Activated CD4-positive, CD25-positive, alpha-beta regulatory T cell treated with anti-CD3 and anti-CD28 coated beads, Interleukin-2, amount 50 U/mL, for 16 hours (primary cell): ENCODE measurements around the gene GABBR2.
"Not testable (repeated sequence)": the region's sequence is repeated elsewhere in the genome, so short reads cannot be mapped to it uniquely, and the experiment has no call there.

Experiments used
- DNase-seq: peaks from one replicate; pipeline ENCODE4 v3.0.0-alpha.2; 2020; ENCODE audit warnings: low read depth, low spot score

The GABBR2 gene

DNA sequence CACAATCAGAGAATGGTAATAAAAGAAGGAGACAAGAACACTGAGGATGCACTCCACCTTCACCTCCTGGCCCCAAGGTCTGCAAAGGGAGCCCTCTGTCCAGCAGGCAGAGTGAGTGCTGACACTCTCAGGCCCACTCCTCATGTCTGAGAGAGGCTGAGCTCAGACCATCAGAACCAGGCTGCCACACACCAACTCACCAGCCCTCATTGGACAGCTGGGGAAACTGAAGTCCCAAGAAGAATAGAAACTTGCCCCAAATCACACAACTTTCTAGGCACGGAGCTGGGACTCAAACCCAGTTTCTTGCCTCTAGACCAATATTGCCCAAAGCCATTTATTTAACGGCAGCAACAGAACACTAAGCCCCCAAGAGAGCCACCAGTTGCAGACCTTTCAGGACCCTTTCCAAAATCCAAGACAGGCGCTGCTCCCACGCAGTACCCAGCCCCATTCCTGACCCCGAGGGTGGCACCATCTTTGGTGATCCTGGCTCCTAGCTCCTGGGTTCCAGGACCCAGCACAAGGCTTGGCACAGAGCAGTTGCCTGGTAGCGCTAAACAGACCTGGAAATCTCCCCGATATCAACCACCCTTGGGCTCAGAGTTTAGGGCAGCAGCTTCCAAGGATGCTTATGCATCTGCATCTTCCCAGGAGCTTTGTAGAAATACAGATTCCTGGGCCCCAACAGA is 192.4 kb downstream of the GABBR2 start:
- no peak for DNase-seq

DNA sequence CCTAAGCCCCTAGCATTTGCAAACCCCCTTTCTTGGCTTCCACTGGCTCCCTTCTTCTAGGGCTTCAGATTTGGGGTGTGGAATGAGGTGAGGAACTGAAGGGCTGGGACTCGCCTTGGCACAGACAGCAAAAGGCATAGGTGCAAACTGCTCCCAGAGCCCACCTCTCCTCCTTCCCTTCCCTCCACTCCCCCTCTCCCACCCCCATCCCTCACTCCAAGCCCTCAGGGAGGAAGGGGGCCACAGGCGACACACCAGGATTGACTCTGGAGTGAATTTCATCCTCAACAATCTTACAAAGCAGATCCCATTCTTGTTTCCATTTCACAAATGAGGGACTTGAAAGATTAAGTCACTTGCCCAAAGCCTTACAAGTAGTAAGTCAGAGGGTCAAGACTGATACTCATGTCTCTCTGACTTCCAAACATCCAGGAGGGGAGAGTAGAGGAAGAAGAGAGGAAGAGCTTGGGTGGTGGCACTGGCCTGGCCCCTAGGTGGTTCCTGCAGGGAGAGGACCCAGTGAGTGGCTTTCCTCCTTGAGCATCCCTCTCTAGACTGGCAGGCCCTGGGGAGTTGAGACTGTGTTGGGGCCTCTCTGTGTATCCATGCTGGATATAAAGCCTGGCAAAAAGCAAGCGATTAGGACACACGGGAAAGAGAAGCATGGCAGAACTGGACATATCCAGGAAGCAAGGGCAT is 193.1 kb downstream of the GABBR2 start:
- DNase-seq = no peak

DNA sequence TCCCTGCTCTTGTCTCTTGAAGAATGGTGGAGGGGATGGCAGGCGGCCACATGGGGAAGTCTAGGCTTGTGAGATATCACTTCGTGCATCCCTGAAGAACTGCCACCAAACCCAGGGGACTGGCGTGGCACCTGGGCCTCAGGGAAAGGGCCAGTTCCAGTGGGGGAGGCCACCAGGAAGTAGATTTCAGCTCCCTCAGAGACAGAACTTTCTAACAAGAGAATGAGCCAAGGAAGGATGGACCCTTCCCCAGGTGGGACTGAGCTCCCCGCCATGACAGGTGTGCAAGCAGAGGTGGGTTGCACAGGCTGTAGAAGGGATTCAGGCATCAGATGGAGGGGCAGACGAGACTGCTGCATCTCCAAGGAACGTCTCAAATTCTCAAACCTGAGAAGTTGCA is 193.9 kb downstream of the GABBR2 start:
- no peak for DNase-seq

DNA sequence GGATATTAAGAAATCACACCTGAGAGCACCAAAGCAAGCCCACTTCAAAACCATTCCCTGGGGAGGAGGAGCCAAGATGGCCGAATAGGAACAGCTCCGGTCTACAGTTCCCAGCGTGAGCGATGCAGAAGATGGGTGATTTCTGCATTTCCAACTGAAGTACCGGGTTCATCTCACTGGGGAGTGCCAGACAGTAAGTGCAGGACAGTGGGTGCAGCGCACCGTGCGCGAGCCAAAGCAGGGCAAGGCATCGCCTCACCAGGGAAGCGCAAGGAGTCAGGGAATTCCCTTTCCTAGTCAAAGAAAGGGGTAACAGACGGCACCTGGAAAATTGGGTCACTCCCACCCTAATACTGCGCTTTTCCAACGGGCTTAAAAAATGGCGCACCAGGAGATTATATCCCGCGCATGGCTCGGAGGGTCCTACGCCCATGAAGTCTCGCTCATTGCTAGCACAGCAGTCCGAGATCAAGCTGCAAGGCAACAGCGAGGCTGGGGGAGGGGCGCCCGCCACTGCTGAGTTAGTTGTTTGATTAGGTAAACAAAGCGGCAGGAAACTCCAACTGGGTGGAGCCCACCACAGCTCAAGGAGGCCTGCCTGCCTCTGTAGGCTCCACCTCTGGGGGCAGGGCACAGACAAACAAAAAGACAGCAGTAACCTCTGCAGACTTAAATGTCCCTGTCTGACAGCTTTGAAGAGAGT is 200.4 kb downstream of the GABBR2 start:
- not testable (repeated sequence) for DNase-seq

DNA sequence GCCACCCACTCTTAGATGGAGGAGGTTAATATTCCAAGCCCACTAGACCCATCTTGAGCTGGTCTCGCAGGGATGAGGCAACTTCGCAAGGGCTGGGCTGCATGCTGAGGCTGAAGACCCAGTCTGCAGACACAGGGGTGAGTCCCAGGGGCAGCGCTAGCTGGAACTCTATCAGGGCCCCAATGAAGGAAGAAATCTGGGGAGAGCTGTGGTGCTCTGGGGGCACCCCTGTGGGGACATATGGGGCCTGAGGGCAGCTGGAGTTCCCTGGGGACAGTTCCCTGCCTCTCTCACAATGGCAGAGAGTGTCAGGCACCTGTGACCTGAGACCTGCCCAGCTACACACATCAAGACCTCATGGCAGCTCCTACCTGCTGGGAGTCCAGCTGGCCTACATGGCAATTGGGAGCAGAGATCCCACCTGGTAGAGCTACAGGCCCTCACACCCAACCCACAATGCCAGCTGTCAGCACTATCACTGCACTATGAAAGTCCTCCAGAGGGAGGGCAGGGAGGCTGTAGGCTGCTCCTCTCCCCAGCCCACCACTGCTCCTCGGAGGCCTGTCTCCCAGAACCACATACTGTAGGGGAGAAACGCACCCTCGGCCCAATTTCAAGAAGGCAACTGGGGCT is 202.2 kb downstream of the GABBR2 start:
- no peak for DNase-seq

DNA sequence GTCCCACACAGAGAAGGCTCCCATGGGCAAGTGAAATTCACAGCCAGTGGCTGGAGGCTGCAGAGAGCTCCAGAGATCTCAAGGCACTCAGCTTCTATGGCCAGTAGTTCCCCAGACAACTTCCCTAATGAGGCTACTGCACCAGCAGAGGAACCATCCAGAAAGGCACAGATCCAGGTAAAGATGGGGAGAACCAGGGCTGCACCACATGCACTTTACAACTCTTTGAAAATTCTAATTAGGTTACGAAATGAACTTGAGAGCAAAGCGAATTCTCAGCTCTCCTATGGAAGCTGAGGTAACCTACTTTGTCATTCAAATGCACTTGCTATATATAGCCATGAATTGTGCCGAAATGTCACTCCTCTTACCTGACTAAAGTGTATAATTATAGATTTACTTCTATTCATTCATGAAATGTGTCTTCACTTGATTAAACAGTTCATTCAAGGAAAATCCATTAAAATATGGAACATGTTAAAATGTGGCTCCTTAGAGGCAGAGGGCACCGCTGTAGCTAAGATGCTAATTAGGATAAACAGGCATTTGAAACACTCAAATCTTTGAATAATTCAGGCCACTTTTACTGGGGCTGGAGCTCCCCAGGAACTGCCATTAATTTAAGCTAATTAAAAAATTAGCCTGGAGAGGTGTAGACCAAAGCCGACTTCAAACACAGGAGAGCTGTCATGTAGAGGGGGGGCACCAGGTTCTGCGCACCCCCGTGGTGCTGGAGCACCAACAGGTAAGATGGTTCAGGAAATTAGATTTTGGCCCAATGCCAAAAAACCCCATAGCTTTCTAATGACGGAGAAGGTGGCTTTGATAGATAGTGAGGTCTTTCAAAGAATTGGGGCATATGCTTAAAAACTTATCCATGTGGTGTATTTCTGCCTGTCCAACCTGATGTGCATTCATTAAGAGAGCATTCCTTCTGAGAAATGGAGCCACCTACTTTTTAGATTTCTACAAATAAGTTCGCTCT is 204.1 kb downstream of the GABBR2 start:
- no peak for DNase-seq

DNA sequence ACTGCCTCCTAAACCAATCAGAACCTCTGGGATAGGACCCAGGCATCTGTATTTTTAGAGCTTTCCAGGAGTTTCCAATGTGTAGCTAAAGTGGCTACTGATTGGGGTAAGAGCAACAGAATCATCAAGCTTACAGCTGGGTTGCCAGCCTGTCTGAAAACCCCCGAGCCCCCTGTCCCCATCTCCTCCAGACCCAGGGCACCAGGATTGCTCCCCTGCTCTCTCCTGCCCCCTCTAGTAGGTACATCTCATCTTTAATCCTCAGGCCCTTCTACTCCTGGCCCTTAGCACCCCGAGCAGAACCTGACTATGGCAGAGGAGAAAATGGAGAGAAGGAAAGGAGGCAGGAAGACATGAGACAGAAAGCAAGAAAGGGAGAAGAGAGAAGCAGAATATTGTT is 204.9 kb downstream of the GABBR2 start:
- no peak for DNase-seq

DNA sequence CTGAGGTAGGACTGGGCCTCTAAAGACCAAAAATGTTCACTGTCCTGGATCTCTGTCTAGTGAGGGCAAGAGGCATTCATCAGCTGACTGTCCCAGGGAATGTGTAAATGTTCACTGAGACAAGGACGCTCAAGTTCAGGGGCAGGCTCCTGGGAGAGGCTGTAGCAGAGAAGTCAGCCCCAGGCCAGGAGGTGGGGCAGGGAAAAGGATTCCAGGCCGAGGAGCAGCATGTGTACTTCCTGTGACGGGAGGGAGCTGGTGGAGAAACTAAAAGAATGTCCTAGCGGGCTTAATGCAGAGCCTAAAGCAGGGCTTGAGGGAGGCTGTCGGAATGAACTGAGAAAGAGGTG is 205.8 kb downstream of the GABBR2 start:
- no peak for DNase-seq

DNA sequence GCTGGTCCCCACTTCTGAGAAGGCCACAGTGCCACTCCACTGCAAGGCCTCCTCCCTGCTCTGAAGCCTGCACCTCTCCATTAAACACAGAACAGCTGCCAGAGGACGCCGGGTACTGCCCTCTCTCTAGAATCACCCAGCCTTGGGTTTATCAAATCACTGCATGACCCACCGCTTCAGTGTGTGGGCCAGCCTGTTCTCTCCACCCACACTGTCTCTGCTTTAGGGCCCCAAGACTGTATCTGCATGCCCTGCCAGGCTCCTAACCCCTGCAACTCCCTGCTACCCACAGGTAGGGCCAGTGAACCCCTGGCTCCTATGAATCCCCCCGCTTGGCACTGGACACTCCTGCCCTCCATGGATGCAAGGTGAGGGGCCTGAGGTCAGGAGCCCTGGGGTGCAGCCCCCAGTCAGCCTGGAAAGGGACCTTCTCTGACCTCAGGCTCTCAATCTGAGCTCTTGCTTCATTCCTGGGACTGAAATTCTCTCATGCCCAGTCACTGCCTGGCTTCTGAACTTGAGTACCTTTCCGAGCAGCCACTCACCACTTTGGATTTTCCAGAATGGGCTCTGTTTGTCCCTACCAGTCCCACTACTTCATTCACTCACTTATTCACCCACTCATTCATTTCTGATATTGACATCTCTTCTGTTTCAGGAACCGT is 206.3 kb downstream of the GABBR2 start:
- DNase-seq = no peak

DNA sequence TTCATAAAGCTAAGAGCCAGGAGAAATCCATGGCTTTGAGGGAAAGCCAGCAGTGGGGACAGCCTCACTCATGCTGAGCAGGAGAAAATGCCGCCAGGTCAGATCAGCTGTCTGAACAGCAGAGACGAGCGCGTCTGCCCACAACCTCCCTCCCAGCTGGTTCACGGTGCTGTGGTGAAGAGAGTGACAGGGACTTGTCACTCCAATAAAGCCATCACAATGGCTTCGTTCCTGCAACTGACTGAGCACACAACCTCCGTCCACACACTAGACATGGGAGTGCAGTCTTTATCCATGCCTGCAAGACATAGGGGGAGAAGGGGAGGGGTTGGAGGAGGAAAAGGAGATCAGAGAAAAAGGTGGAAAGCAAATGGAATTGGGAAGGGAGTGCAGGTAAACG is 206.9 kb downstream of the GABBR2 start:
- no peak for DNase-seq

DNA sequence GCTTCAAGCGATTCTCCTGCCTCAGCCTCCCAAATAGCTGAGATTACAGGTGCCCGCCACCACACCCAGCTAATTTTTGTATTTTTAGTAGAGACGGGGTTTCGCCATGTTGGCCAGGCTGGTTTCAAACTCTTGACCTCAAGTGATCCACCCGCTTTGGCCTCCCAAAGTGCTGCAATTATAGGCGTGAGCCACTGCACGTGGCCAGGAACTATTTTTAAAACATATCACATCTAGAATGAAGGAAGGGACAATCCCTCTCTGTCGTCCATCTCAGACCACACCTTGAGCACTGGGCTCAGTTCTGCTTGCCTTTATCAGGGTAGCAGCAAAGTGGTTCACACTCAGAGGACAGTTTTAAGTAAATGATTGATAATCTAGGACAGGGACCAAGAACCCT is 207.5 kb downstream of the GABBR2 start:
- not testable (repeated sequence) for DNase-seq

DNA sequence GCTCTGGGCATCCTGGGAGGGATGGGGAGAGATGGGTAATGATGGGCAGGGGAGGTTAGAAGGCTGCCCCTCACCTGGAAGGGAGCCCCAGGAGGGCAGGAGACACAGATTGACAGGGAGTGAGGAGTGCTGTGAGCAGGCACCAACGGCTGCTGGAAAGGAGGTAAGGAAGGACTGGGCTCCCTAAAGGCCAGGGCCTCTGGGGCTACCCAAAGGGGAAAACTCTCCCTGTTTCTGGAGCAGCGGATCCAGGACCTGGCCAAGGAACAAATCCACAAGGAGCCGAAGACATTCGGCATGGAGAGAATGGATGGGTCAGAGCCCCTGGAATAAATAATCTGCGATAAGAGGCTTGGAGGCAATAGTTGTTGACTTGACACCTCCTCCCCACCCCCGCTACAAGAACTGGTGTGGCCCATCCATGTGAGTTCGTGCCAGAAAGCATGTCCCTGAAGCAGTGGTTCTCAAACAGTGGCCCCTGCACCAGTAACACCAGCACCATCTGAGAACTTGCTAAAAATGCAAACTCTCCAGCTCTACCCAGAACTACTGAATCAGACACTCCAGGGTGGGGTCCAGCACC is 208.3 kb downstream of the GABBR2 start:
- DNase-seq = no peak

DNA sequence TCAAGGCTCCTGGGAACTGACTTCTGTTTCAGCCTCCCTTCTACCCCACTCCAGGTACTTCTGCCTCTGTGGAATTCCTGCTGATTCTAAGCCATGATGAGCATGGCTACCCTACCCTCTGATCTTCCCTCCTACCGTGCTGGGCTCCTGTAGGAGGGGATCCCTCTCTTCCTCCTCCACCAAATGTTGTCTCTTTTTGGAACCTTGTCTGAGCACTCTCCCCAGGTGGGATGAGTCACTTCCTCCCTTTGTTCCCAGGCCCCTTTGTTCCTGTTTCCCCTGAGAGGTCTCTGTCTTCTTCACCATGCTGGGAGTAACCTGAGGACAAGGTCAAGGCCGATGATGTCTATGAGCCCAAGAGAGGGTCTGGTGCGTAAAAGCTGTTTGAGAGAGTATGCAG is 213.2 kb downstream of the GABBR2 start:
- DNase-seq = no peak

DNA sequence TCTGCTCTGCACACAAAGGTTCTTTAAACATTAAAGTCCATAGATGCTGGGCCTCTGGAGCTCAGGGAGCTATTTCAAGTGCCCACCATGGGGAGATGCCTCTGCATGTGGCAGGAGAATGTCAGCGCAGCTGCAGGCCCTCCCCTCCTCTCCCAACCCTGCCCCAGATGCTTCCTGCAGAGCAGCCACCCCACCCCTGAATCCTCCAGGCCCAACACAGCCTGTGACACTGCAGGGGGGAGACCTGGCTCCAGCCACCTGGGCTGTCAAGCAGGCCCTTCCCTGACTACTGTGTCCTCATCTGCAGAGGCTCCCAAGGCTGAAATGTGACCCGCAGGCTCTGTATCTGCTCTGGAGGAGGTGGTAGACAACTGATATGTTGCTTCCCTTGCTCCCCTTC is 213.9 kb downstream of the GABBR2 start:
- no peak for DNase-seq

DNA sequence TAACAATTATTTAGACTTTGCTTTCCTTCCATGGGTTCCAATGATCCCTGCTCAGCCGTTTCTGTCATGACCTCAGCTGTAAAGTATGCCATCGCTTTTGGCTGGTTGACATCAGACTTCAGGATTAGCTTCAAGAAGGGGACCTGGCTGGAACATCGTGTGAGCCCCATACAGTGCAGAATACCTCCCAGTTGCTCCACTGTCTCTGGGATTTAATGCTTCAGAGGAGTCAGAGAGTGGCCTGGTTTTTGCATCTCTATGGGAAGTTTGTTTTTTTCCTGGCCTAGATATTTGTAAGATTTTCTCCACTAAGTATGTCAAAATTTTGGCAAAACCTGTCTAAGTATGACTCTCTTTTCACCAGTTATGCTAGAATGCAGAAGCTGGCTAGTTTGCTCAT is 216.9 kb downstream of the GABBR2 start:
- DNase-seq = no peak

DNA sequence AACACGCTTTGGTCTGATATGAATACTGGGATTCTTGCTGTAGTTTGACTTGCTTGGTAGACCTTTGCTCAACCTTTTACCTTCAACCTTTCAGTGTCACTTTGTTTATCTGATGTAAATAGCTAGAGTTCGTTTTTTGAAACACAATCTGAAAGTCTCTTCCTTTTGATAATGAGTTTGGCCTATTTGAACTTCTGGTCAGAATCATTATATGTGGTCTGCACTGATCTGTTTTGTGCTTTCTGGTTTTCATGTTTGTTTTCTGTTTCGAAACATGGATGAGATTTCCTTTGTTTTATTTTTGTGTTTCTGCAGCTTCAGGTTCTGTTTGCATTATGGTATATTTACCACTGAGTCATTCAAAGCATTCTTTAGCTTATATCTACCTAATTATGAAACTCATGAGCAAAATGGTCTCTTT is 217.5 kb downstream of the GABBR2 start:
- DNase-seq = no peak

DNA sequence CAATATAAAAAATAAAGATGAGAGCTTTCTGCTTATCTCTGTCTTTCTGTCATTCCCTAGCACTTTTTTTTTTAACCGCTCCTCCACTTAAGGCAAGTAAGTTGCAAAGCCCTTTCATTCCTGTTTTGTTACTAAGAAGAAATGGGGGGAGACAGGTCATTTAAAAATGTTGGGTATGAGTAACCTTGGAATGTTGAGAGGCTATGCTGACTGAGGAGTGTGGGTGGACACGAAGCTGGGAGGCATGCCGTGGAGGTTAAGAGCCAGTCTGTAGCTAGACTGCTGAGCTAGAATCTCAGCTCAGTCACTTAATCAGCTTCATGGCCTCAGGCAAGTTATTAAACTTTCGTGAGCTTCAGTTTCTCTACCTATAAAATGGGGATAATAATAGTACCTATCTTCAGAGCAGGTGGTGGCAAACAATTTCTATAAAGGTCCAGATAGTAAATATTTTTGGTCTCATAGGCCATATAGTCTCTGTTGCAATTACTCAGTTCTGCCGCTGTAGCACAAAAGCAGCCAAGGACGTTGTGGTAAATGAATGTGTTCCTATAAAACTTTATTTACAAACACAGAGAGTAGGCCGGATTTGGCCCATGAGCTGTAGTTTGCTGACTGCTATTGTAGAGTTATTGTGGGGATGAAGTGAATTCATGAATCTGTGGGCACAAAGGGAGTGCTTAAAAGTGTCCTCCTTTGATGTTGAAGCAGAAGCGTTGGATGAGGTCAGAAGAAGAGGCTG is 220.0 kb downstream of the GABBR2 start:
- DNase-seq = no peak

DNA sequence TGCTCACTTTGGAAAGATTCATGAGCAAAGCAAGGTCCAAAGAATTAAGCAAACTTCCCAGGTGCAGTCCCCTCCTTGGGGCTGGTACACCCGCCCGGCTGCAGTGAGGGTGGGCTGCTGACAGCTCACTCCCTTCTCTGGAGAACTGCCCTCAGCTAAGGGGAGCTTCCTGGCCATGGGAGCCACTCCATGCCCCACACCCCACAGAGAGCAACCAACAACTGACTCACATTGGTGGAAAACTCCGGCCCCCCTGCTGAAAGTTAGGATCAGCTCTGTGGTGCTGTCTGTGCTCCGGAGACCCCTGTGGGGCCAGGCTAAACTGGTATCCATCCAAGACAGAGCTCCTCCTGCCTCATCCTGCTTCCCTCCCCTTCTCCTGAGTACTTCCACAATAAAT is 223.0 kb downstream of the GABBR2 start:
- no peak for DNase-seq

DNA sequence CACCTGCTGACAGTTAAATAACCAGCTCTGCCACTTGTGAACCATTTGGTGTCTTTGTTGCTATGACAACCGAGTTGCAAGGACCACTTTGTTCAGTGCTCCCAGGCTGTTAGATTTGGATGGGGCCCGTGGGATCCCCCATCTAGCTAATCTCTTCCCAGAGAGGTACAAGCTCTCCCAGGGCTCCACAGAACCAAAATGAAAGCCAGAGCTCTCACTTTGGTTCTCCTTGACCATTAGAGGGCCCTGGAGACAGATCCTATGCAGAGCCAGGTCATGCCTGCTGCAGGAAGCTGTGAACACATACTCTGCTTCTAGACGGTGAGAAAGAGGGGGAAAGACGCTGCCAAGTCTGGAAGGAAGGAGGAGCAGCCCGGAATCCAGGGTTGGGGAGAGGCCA is 224.6 kb downstream of the GABBR2 start:
- DNase-seq = no peak

DNA sequence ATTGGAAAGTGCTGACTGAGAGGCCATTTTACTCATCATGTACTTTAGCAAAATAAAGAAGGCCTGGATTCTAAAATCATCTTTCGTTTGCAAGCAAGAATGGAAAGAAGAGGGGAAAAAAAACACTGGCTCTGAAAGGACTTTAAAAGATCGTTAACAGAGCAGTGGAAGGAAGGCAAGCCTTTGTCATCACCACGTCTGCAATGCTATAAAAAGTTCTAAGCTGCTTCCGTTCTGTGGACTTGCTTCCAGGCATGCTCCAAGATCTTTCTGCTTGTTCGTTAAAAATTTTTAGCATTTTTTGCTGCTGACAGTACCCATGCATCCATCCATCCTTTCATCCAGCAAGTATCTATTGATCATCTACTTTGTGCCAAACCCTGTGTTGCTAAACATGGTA is 226.5 kb downstream of the GABBR2 start:
- DNase-seq = no peak
